H9 (cell line): ENCODE data around the gene ELF2. TPM values are rescaled to one million over a fixed set of nuclear protein-coding genes. Genes with fewer than 3 reads are reported as not detected.

Source experiments
- DNase-seq: peaks from one replicate; pipeline ENCODE4 v3.0.0-alpha.2; 2017
- H2AFZ ChIP-seq: one replicate; pipeline ENCODE4 v1.6.1; 2013; ENCODE audit warnings: mild to moderate bottlenecking, low read length, control low read depth, moderate library complexity
- H2AK5ac ChIP-seq: 2 replicates; pipeline ENCODE4 v1.6.1; 2013; ENCODE audit warnings: low read length, control low read depth, mixed read lengths; ENCODE audit not compliant: insufficient read length
- H2BK120ac ChIP-seq: one replicate; pipeline ENCODE4 v1.6.1; 2013; ENCODE audit warnings: low read depth, mild to moderate bottlenecking, low read length, control low read depth, inconsistent platforms; ENCODE audit not compliant: poor library complexity, severe bottlenecking
- H2BK12ac ChIP-seq: 2 replicates; pipeline ENCODE4 v1.6.1; 2013; ENCODE audit warnings: low read length, control low read depth, mixed read lengths, low read depth; ENCODE audit not compliant: insufficient read length
- H2BK15ac ChIP-seq: 2 replicates; pipeline ENCODE4 v1.6.1; 2013; ENCODE audit warnings: low read depth, low read length, control low read depth
- H2BK20ac ChIP-seq: one replicate; pipeline ENCODE4 v1.6.1; 2013; ENCODE audit warnings: low read depth, mild to moderate bottlenecking, low read length, control low read depth, inconsistent platforms; ENCODE audit not compliant: poor library complexity, severe bottlenecking
- H2BK5ac ChIP-seq: 2 replicates; pipeline ENCODE4 v1.6.1; 2013; ENCODE audit warnings: low read length, control low read depth, mixed read lengths; ENCODE audit not compliant: insufficient read length
- H3K14ac ChIP-seq: 2 replicates; pipeline ENCODE4 v1.6.1; 2013; ENCODE audit warnings: low read length, control low read depth; ENCODE audit not compliant: insufficient read depth
- H3K18ac ChIP-seq: 2 replicates; pipeline ENCODE4 v1.6.1; 2013; ENCODE audit warnings: low read depth, mild to moderate bottlenecking, mixed read lengths, low read length, control low read depth; ENCODE audit not compliant: insufficient read length
- H3K23ac ChIP-seq: 2 replicates; pipeline ENCODE4 v1.6.1; 2013; ENCODE audit warnings: low read length, control low read depth, mixed read lengths, low read depth; ENCODE audit not compliant: insufficient read length
- H3K23me2 ChIP-seq: 2 replicates; pipeline ENCODE4 v1.6.1; 2013; ENCODE audit warnings: low read depth, mild to moderate bottlenecking, mixed read lengths, low read length, control low read depth; ENCODE audit not compliant: insufficient read length, poor library complexity, severe bottlenecking
- H3K27ac ChIP-seq: 2 replicates; pipeline ENCODE4 v1.5.1; 2013; ENCODE audit warnings: low read length, control low read depth, mixed read lengths, low read depth; ENCODE audit not compliant: insufficient read length
- H3K27me3 ChIP-seq: 2 replicates; pipeline ENCODE4 v1.6.1; 2013; ENCODE audit warnings: low read length, control low read depth, inconsistent platforms; ENCODE audit not compliant: insufficient read depth
- H3K4ac ChIP-seq: 2 replicates; pipeline ENCODE4 v1.6.1; 2013; ENCODE audit warnings: low read depth, mild to moderate bottlenecking, control low read depth, inconsistent platforms, low read length, moderate library complexity
- H3K4me1 ChIP-seq: 2 replicates; pipeline ENCODE4 v1.6.1; 2013; ENCODE audit warnings: low read length, control low read depth, inconsistent platforms; ENCODE audit not compliant: insufficient read depth
- H3K4me2 ChIP-seq: 2 replicates; pipeline ENCODE4 v1.6.1; 2013; ENCODE audit warnings: low read length, control low read depth, mixed read lengths; ENCODE audit not compliant: insufficient read length, insufficient read depth
- H3K56ac ChIP-seq: 2 replicates; pipeline ENCODE4 v1.6.1; 2013; ENCODE audit warnings: low read depth, mild to moderate bottlenecking, mixed read lengths, low read length, control low read depth; ENCODE audit not compliant: insufficient read length
- H3K79me1 ChIP-seq: 2 replicates; pipeline ENCODE4 v1.6.1; 2013; ENCODE audit warnings: low read depth, mild to moderate bottlenecking, moderate library complexity, low read length, control low read depth, inconsistent platforms; ENCODE audit not compliant: insufficient read depth, poor library complexity, severe bottlenecking
- H3K79me2 ChIP-seq: 2 replicates; pipeline ENCODE4 v1.6.1; 2013; ENCODE audit warnings: low read length, control low read depth, inconsistent platforms; ENCODE audit not compliant: insufficient read depth
- H3K9ac ChIP-seq: 2 replicates; pipeline ENCODE4 v1.6.1; 2013; ENCODE audit warnings: low read length, control low read depth, mixed read lengths; ENCODE audit not compliant: insufficient read length; ENCODE audit errors: extremely low read depth
- H3K9me3 ChIP-seq: one replicate; pipeline ENCODE4 v1.6.1; 2013; ENCODE audit warnings: low read depth, low read length, inconsistent platforms; ENCODE audit not compliant: control insufficient read depth
- H3T11ph ChIP-seq: one replicate; pipeline ENCODE4 v1.6.1; 2013; ENCODE audit warnings: mild to moderate bottlenecking, low read length, control low read depth, inconsistent platforms
- H4K20me1 ChIP-seq: one replicate; pipeline ENCODE4 v1.6.1; 2013; ENCODE audit not compliant: control insufficient read depth, insufficient read length, insufficient read depth
- H4K5ac ChIP-seq: 2 replicates; pipeline ENCODE4 v1.6.1; 2013; ENCODE audit warnings: low read depth, mild to moderate bottlenecking, mixed read lengths, low read length, control low read depth; ENCODE audit not compliant: insufficient read length
- H4K8ac ChIP-seq: replicated peaks from 2 replicates; pipeline ENCODE4 v1.6.1; 2013; ENCODE audit warnings: low read length, control low read depth, mixed read lengths, low read depth; ENCODE audit not compliant: insufficient read length
- H4K91ac ChIP-seq: 2 replicates; pipeline ENCODE4 v1.6.1; 2013; ENCODE audit warnings: low read depth, mild to moderate bottlenecking, moderate library complexity, mixed read lengths, low read length, control low read depth; ENCODE audit not compliant: insufficient read length
- H3K27ac Mint-ChIP-seq, 3 experiments: 2 replicates in 2 of 3; 3 replicates in 1 of 3; pipeline ENCODE4 v1.8.0; 2020 to 2021; ENCODE audit warnings: mixed read lengths in 3 of 3, mild to moderate bottlenecking in 1 of 3, moderate library complexity in 1 of 3
- H3K27me3 Mint-ChIP-seq: 2 replicates; pipeline ENCODE4 v1.8.0; 2021; ENCODE audit warnings: low read depth, mild to moderate bottlenecking, moderate library complexity, mixed read lengths
- H3K36me3 Mint-ChIP-seq, 3 experiments: 2 replicates in 2 of 3; 3 replicates in 1 of 3; pipeline ENCODE4 v1.8.0; 2020 to 2021; ENCODE audit warnings: low read depth in 3 of 3, mixed read lengths in 3 of 3; ENCODE audit not compliant: insufficient read depth in 1 of 3
- H3K4me1 Mint-ChIP-seq, 2 experiments: 2 replicates each; pipeline ENCODE4 v1.8.0; 2020; ENCODE audit warnings: mixed read lengths in 2 of 2
- H3K4me3 Mint-ChIP-seq, 2 experiments: 2 replicates in 1 of 2; 3 replicates in 1 of 2; pipeline ENCODE4 v1.8.0; 2020 to 2021; ENCODE audit warnings: mild to moderate bottlenecking in 2 of 2, mixed read lengths in 2 of 2, moderate library complexity in 1 of 2
- H3K9me3 Mint-ChIP-seq, 2 experiments: 2 replicates in 1 of 2; 3 replicates in 1 of 2; pipeline ENCODE4 v1.8.0; 2020; ENCODE audit warnings: mild to moderate bottlenecking in 2 of 2, mixed read lengths in 2 of 2, moderate library complexity in 1 of 2
- CTCF ChIP-seq: fragments of 200-600 bp; sonication (generic); conservative IDR thresholded peaks from 3 replicates; pipeline ENCODE4 v1.8.0; 2021; ENCODE audit warnings: antibody characterized with exemption, mild to moderate bottlenecking
- WGBS: extraction: QIAGEN DNeasy Blood & Tissue Kit; methylation state at CpG from one replicate; pipeline ENCODE4 v1.1.7; 2013; ENCODE audit warnings: missing lambda C conversion rate, low lambda C conversion rate, mixed read lengths; ENCODE audit not compliant: insufficient read length; ENCODE audit errors: extremely low coverage; 5-methylcytosine and 5-hydroxymethylcytosine counted together
- total RNA-seq: library from RNA; stranded (reverse); gene quantifications from 2 replicates; pipeline ENCODE4 v1.2.1, GENCODE V29; 2021

The ELF2 gene
- total RNA-seq, 1 experiment from 2014 or later = 49.6 TPM

- Histone ChIP-seq H4K20me1 (no peaks in the 10 kb centered on the region), H3K23ac (no peak overlapping the region), H2BK5ac (no peak overlapping the region), H3K14ac (no peak overlapping the region), H2BK12ac (no peak overlapping the region), H3T11ph (no peak overlapping the region), H2BK120ac (no peak overlapping the region), H3K9ac (peak overlapping the region; percentile 39), H3K56ac (no peak overlapping the region), H3K23me2 (peaks cover 11% of the 10 kb centered on the region), H2BK15ac (no peak overlapping the region), H3K4ac (no peak overlapping the region), H3K79me1 (no peaks in the 10 kb centered on the region), H4K8ac (no peak overlapping the region), H3K79me2 (peaks cover 10% of the 10 kb centered on the region; the same call in 1 of the 2 replicates), H3K4me2 (peak overlapping the region; percentile 97), H4K91ac (no peak overlapping the region), H3K27me3 (no peaks in the 10 kb centered on the region), H3K18ac (no peak overlapping the region), H2AFZ (no peak overlapping the region), H3K4me1 (no peaks in the 10 kb centered on the region), H2BK20ac (no peak overlapping the region), H4K5ac (no peak overlapping the region), H3K9me3 (no peaks in the 10 kb centered on the region), H3K27ac (peak overlapping the region; percentile 32), H2AK5ac (no peak overlapping the region)
- Mint-ChIP-seq H3K27me3 (no peaks in the 10 kb centered on the region; the same call in 1 of the 2 replicates), H3K4me1 (peaks cover 19 to 20% of the 10 kb centered on the region in 2 experiments), H3K27ac (peak overlapping the region; percentile 92 to 98 (median 96); a peak in 6 of 7 replicates), H3K9me3 (no peaks in the 10 kb centered on the region), H3K36me3 (0 out of 7 replicates have a peak, but pooled peaks cover 0 to 3% (median 0%) of the 10 kb centered on the region in 3 experiments), H3K4me3 (peak overlapping the region; percentile 97 to 99)
- TF ChIP-seq CTCF = no peak
- WGBS = no CpG with 5 or more reads among the region's 2 CpGs
- DNase-seq = no peak
These were observed 92.3 kb downstream of the ELF2 start for GRCh38 chr4:139084804-139085093.
